ENCODE data around the gene SMPD4.
"Not testable (repeated sequence)": the region's sequence is repeated elsewhere in the genome, so short reads cannot be mapped to it uniquely, and the experiment has no call there.

SMPD4 gene

DNA sequence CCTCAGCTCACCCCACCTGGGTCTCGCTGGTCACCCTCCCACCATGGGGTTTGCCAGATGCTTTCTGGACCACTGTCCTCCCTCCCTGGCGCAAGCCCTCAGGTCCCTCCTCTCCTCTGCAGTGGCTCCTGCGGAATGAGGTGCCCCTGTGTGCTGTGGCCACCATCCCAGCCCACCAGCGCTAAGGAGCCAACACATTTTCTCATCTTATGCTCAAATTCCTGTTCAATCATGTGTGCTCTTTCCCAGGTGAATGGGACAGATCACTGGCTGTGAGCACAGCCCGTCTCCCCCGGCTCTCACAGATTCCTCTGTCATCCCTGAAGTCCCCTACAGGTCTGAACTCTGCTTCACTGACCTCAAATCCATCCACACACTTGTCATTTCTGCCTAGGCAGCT lies 21.3 kb downstream of the SMPD4 start:
- Histone ChIP-seq H3K4me1 (ENCODE audit: control insufficient read depth in 5 of 5, insufficient read depth in 5 of 5, low read length in 5 of 5) (no peaks in the 10 kb centered on the region), H3K9me3 (ENCODE audit: control insufficient read depth in 5 of 5, low read length in 5 of 5) (no peaks in the 10 kb centered on the region), H3K36me3 (ENCODE audit: control insufficient read depth in 5 of 5, insufficient read depth in 5 of 5, low read length in 5 of 5) (peaks cover 0 to 66% (median 45%) of the 10 kb centered on the region in 5 donors), H3K9ac (ENCODE audit: low read length in 5 of 5) (no peak overlapping the region), H3K4me3 (ENCODE audit: low read depth in 1 of 5, low read length in 5 of 5) (no peak overlapping the region), H3K27me3 (ENCODE audit: control insufficient read depth in 5 of 5, insufficient read depth in 4 of 5, low read length in 5 of 5) (no peaks in the 10 kb centered on the region), H3K27ac (ENCODE audit: low read depth, low read length) (no peak overlapping the region)

DNA sequence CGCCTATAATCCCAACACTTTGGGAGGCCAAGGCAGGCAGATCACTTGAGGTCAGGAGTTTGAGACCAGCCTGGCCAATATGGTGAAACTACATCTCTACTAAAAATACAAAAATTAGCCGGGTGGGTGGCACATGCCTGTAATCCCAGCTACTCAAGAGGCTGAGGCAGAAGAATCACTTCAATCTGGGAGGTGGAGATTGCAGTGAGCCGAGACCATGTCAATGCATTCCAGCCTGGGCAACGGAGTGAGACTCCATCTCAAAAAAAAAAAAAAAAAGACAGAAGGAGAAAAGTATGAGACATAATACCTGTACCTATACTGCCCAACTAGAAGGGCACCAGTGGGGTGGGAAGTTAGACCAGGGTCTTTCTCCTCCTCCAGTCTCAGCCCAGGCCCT lies 22.0 kb downstream of the SMPD4 start:
- not testable (repeated sequence) for H3K4me1 ChIP-seq (ENCODE audit: control insufficient read depth in 5 of 5, insufficient read depth in 5 of 5, low read length in 5 of 5)

GRCh38 chr2:130158631-130159030 lies 22.8 kb downstream of the SMPD4 start:
- Histone ChIP-seq H3K9me3 (ENCODE audit: control insufficient read depth in 5 of 5, low read length in 5 of 5) (no peaks in the 10 kb centered on the region), H3K36me3 (ENCODE audit: control insufficient read depth in 5 of 5, insufficient read depth in 5 of 5, low read length in 5 of 5) (peaks cover 0 to 70% (median 46%) of the 10 kb centered on the region in 5 donors), H3K27ac (ENCODE audit: low read depth, low read length) (no peak overlapping the region), H3K4me3 (ENCODE audit: low read depth in 1 of 5, low read length in 5 of 5) (no peak overlapping the region), H3K27me3 (ENCODE audit: control insufficient read depth in 5 of 5, insufficient read depth in 4 of 5, low read length in 5 of 5) (no peaks in the 10 kb centered on the region), H3K4me1 (ENCODE audit: control insufficient read depth in 5 of 5, insufficient read depth in 5 of 5, low read length in 5 of 5) (no peaks in the 10 kb centered on the region), H3K9ac (ENCODE audit: low read length in 5 of 5) (no peak overlapping the region)

More for the DNA sequence above, 22.0 kb downstream of the SMPD4 start:
- H3K9ac ChIP-seq (ENCODE audit: low read length in 5 of 5); H3K4me3 ChIP-seq (ENCODE audit: low read depth in 1 of 5, low read length in 5 of 5); H3K27me3 ChIP-seq (ENCODE audit: control insufficient read depth in 5 of 5, insufficient read depth in 4 of 5, low read length in 5 of 5); H3K9me3 ChIP-seq (ENCODE audit: control insufficient read depth in 5 of 5, low read length in 5 of 5); H3K27ac ChIP-seq (ENCODE audit: low read depth, low read length): not testable (repeated sequence)
- H3K36me3 ChIP-seq (ENCODE audit: control insufficient read depth in 5 of 5, insufficient read depth in 5 of 5, low read length in 5 of 5) = peaks cover 0 to 70% (median 46%) of the 10 kb centered on the region in 5 donors

DNA sequence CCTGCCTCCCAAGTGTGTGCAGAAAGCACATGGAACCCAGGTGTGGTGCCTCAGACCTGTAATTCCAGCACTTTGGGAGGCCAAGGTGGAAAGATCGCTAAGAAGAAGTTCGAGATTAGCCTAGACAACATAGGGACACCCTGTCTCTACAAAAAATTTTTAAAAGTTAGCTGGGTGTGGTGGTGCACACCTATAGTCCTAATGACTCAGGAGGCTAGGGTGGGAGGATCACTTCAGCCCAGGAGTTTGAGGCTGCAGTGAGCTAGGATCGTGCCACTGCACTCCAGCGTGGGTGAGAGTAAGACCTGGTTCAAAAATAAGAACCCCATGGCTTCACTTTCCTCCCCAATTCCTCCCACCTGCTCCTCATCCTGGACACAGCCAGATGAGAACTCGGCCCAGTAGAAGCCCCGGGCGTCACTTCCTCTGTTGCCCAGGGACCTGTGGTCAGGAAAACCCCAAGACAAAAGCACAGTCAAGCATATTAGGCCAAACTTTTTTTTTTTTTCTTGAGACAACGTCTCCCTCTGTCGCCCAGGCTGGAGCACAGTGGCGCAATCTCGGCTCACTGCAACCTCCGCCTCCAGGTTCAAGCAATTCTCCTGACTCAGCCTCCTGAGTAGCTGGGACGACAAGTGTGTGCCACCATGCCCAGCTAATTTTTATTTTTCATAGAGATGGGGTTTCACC lies 23.4 kb downstream of the SMPD4 start:
- H3K27ac ChIP-seq (ENCODE audit: low read depth, low read length); H3K9ac ChIP-seq (ENCODE audit: low read length in 5 of 5); H3K9me3 ChIP-seq (ENCODE audit: control insufficient read depth in 5 of 5, low read length in 5 of 5); H3K27me3 ChIP-seq (ENCODE audit: control insufficient read depth in 5 of 5, insufficient read depth in 4 of 5, low read length in 5 of 5); H3K4me3 ChIP-seq (ENCODE audit: low read depth in 1 of 5, low read length in 5 of 5); H3K4me1 ChIP-seq (ENCODE audit: control insufficient read depth in 5 of 5, insufficient read depth in 5 of 5, low read length in 5 of 5): not testable (repeated sequence)
- peaks cover 0 to 70% (median 46%) of the 10 kb centered on the region in 5 donors for H3K36me3 ChIP-seq (ENCODE audit: control insufficient read depth in 5 of 5, insufficient read depth in 5 of 5, low read length in 5 of 5)

- not testable (repeated sequence) for H3K4me1 ChIP-seq (ENCODE audit: control insufficient read depth in 5 of 5, insufficient read depth in 5 of 5, low read length in 5 of 5); H3K4me3 ChIP-seq (ENCODE audit: low read depth in 1 of 5, low read length in 5 of 5); H3K27ac ChIP-seq (ENCODE audit: low read depth, low read length); H3K9me3 ChIP-seq (ENCODE audit: control insufficient read depth in 5 of 5, low read length in 5 of 5); H3K27me3 ChIP-seq (ENCODE audit: control insufficient read depth in 5 of 5, insufficient read depth in 4 of 5, low read length in 5 of 5); H3K9ac ChIP-seq (ENCODE audit: low read length in 5 of 5)
- peaks cover 0 to 70% (median 46%) of the 10 kb centered on the region in 5 donors for H3K36me3 ChIP-seq (ENCODE audit: control insufficient read depth in 5 of 5, insufficient read depth in 5 of 5, low read length in 5 of 5)
Observed at GRCh38 chr2:130157354-130157753, 24.0 kb downstream of the SMPD4 start.

DNA sequence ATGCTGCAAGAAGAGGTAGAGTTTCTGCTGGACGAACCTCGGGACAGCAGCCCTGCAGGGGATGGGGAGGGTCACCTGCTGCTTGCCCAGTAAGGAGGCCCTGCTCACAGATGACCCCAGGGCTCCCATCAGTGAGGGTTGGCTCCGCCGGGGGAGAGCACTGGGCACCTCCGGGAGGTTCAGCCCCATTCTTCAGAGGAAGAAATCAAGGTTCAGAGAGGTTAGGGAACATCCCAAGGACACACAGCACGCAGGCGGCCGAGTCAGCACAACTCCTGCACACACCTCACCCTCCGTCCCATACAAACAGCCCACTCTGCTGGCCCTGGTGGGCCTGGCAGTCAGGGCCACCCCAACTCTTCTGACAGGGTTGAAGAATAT lies 24.8 kb downstream of the SMPD4 start:
- H3K27ac ChIP-seq (ENCODE audit: low read depth, low read length) = no peak overlapping the region
- H3K9me3 ChIP-seq (ENCODE audit: control insufficient read depth in 5 of 5, low read length in 5 of 5) = no peaks in the 10 kb centered on the region
- H3K9ac ChIP-seq (ENCODE audit: low read length in 5 of 5) = no peak overlapping the region
- H3K4me1 ChIP-seq (ENCODE audit: control insufficient read depth in 5 of 5, insufficient read depth in 5 of 5, low read length in 5 of 5) = no peaks in the 10 kb centered on the region
- no peaks in the 10 kb centered on the region for H3K27me3 ChIP-seq (ENCODE audit: control insufficient read depth in 5 of 5, insufficient read depth in 4 of 5, low read length in 5 of 5)
- no peak overlapping the region for H3K4me3 ChIP-seq (ENCODE audit: low read depth in 1 of 5, low read length in 5 of 5)
- H3K36me3 ChIP-seq (ENCODE audit: control insufficient read depth in 5 of 5, insufficient read depth in 5 of 5, low read length in 5 of 5) = peaks cover 0 to 72% (median 53%) of the 10 kb centered on the region in 5 donors

DNA sequence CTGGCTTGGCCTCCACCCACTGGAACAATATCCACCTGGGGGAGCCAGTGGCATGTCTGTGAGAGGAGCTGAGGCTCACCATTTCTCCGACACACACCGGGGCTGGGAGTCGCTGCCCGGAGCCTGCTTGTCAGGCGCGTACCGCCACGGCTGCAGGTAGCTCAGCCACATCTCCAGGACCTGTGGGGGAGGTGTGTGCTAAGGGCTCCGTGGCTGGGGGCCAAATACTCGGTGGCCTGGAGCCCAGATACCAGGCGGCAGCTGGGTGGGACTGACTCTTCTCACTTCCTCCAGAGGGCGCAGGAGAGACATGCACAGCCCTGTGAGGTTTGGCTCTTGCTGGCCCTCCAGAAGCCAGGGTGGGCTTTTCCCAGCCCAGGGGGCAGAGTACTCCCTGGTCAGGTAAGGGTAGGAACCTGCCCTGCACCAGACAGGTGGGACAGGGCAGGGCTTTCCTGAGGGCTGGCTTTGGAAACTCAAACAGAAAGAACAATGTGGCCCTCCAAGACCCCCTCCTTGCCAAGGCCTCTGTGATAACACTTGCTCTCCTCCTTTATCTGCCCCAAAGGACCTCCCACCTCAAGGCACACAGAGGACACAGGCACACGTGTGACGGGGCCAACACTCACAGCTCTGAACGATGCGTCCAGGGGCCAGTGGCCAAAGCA lies 25.3 kb downstream of the SMPD4 start:
- H3K36me3 ChIP-seq (ENCODE audit: control insufficient read depth in 5 of 5, insufficient read depth in 5 of 5, low read length in 5 of 5) = peaks cover 0 to 72% (median 53%) of the 10 kb centered on the region in 5 donors
- not testable (repeated sequence) for H3K27ac ChIP-seq (ENCODE audit: low read depth, low read length); H3K4me1 ChIP-seq (ENCODE audit: control insufficient read depth in 5 of 5, insufficient read depth in 5 of 5, low read length in 5 of 5); H3K9me3 ChIP-seq (ENCODE audit: control insufficient read depth in 5 of 5, low read length in 5 of 5); H3K4me3 ChIP-seq (ENCODE audit: low read depth in 1 of 5, low read length in 5 of 5); H3K9ac ChIP-seq (ENCODE audit: low read length in 5 of 5); H3K27me3 ChIP-seq (ENCODE audit: control insufficient read depth in 5 of 5, insufficient read depth in 4 of 5, low read length in 5 of 5)

DNA sequence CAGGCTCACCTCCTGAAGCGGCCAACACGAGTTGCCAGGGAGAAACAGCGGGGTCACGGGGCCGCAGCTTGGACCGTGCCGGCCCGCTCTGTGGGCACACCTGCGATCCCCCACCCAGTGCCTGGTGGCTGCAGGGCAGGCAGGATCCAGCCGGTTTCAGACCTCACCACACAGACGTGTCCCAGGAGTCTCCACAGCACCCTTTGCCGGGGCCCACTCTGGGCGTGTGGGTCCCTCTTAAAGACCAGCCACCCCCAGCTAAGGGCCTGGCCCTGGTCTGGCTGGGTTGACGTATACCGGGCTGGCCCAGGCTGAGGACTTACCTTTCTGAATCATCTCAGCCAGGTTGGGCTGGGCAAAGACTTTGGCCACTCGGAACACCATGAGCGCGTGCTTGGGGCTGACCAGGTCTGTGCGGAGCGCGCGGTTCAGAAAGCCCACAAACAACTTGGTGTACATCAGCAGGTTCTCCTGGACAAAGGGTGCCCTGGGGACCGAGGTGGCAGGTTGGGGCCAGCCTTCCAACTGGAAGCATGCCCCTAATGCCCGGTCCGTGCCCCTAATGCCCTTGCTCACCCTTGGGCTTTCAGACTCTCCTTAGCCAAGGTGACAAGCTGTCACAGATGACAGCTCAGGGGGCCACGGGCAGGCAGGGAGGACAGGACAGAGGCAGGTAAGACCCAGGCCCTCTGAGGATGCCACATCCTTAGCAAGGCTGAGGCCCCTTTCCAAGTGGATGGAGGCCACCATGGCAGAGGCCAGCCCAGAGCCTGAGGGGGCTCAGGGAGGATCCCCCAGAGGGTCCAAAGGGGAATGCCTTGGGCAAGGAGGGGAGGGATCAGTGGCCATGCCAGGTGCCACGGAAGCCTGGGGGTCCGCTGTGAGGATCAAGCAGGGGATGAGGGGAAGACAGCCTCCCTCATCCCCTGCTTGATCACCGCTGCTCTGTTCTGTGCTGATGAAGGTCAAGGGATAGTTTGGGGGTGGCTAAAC lies 26.3 kb downstream of the SMPD4 start:
- Histone ChIP-seq H3K9me3 (ENCODE audit: control insufficient read depth in 5 of 5, low read length in 5 of 5) (no peaks in the 10 kb centered on the region), H3K4me3 (ENCODE audit: low read depth in 1 of 5, low read length in 5 of 5) (no peak overlapping the region), H3K9ac (ENCODE audit: low read length in 5 of 5) (no peak overlapping the region), H3K27ac (ENCODE audit: low read depth, low read length) (no peak overlapping the region), H3K4me1 (ENCODE audit: control insufficient read depth in 5 of 5, insufficient read depth in 5 of 5, low read length in 5 of 5) (no peaks in the 10 kb centered on the region), H3K27me3 (ENCODE audit: control insufficient read depth in 5 of 5, insufficient read depth in 4 of 5, low read length in 5 of 5) (no peaks in the 10 kb centered on the region), H3K36me3 (ENCODE audit: control insufficient read depth in 5 of 5, insufficient read depth in 5 of 5, low read length in 5 of 5) (peaks cover 0 to 62% (median 50%) of the 10 kb centered on the region in 5 donors)

GRCh38 chr2:130154423-130154770 lies 27.0 kb downstream of the SMPD4 start:
- H3K27ac ChIP-seq (ENCODE audit: low read depth, low read length); H3K9me3 ChIP-seq (ENCODE audit: control insufficient read depth in 5 of 5, low read length in 5 of 5): not testable (repeated sequence)
- H3K36me3 ChIP-seq (ENCODE audit: control insufficient read depth in 5 of 5, insufficient read depth in 5 of 5, low read length in 5 of 5) = peaks cover 0 to 56% (median 46%) of the 10 kb centered on the region in 5 donors

More at GRCh38 chr2:130154423-130154770, 27.0 kb downstream of the SMPD4 start:
- not testable (repeated sequence) for H3K27me3 ChIP-seq (ENCODE audit: control insufficient read depth in 5 of 5, insufficient read depth in 4 of 5, low read length in 5 of 5); H3K9ac ChIP-seq (ENCODE audit: low read length in 5 of 5); H3K4me3 ChIP-seq (ENCODE audit: low read depth in 1 of 5, low read length in 5 of 5); H3K4me1 ChIP-seq (ENCODE audit: control insufficient read depth in 5 of 5, insufficient read depth in 5 of 5, low read length in 5 of 5)
